ENCODE measurements around the gene CLRN1. TPM values are rescaled to one million over a fixed set of nuclear protein-coding genes. Genes with fewer than 3 reads are reported as not detected.

Gene CLRN1
- total RNA-seq, 4 donors from 2014 or later = not detected

DNA sequence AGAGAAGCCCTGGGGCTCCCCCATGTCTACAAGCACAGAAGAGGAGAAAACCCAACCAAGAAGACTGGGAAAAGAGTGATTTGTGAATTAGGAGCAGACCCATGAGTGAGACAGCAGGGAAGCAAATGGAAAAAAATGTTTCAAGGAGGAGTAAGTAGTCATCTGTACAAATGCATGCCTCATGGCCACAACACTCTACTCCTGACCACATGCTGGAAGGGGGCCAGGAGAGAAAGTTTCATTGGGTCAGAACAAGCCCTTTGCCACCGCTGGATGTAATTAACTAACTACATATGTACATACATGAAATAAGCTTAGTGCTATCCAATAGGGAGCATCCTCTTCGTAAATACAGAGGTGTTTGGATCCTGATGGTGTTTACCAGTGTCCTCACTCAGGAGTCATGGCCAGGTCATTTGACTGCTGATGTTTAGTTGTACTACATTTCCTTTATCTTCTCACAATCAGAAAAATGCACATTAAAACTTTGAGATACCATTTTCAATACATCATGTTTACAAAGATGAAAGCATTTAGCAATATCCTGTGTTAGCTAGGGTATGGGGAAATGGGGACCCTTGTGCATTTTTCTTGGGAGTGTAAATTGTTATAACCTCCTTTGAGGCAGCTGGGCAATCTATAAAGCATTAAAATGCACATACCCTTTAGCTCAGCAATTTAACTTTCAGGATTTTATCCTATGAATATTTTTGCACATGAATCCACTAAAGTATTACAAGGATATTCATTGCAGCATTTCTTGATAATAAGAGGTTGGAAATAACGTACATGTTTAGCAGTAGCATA lies 27.1 kb downstream of the CLRN1 start:
- Histone ChIP-seq H3K27me3 (no peaks in the 10 kb centered on the region), H3K27ac (no peak overlapping the region), H3K4me3 (no peak overlapping the region), H3K9me3 (peaks cover 0 to 7% (median 0%) of the 10 kb centered on the region in 4 donors), H3K36me3 (no peaks in the 10 kb centered on the region), H3K4me1 (no peaks in the 10 kb centered on the region)
- TF ChIP-seq, protein P1, sequence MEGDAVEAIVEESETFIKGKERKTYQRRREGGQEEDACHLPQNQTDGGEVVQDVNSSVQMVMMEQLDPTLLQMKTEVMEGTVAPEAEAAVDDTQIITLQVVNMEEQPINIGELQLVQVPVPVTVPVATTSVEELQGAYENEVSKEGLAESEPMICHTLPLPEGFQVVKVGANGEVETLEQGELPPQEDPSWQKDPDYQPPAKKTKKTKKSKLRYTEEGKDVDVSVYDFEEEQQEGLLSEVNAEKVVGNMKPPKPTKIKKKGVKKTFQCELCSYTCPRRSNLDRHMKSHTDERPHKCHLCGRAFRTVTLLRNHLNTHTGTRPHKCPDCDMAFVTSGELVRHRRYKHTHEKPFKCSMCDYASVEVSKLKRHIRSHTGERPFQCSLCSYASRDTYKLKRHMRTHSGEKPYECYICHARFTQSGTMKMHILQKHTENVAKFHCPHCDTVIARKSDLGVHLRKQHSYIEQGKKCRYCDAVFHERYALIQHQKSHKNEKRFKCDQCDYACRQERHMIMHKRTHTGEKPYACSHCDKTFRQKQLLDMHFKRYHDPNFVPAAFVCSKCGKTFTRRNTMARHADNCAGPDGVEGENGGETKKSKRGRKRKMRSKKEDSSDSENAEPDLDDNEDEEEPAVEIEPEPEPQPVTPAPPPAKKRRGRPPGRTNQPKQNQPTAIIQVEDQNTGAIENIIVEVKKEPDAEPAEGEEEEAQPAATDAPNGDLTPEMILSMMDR (IDR thresholded peaks at IDR 0.05) = no peak
- TF ChIP-seq POLR2A (IDR thresholded peaks at IDR 0.05) (no peak), EP300 (IDR thresholded peaks at IDR 0.05) (no peak)
- DNase-seq (ENCODE audit: low spot score in 2 of 2) = peak in 1 of 2 donors; percentile 17
- WGBS, 2 donors = 74 to 80% methylated on average over 3 of the region's 3 CpGs

DNA sequence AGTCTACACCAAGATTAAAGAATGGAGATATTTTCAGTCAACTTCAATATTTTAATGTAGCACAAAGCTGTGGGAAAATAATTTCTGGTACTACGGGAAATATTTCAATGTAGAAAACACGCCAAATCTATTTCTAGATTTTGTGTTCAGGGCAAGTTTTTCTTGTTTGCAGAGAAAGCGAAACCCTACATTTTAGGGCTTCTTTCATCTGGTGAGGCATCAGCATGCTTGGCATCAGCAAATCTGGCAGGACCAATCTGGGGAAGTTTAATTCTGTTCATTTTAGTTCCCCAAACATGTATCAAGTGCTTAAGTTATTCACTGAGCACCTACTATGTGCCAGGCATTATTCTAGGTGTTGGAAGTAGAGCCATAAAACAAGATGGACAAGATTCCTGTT lies 30.3 kb downstream of the CLRN1 start:
- no peak for DNase-seq (ENCODE audit: low spot score in 2 of 2)
- Histone ChIP-seq H3K4me1 (no peaks in the 10 kb centered on the region), H3K9me3 (no peaks in the 10 kb centered on the region), H3K27ac (no peak overlapping the region), H3K4me3 (no peak overlapping the region), H3K27me3 (no peaks in the 10 kb centered on the region), H3K36me3 (no peaks in the 10 kb centered on the region)
- WGBS, 2 donors = 78 to 81% methylated on average over 3 of the region's 3 CpGs
- TF ChIP-seq POLR2A (IDR thresholded peaks at IDR 0.05) = no peak
- TF ChIP-seq, protein P1 (IDR thresholded peaks at IDR 0.05) = no peak
- no peak for TF ChIP-seq EP300 (IDR thresholded peaks at IDR 0.05)

DNA sequence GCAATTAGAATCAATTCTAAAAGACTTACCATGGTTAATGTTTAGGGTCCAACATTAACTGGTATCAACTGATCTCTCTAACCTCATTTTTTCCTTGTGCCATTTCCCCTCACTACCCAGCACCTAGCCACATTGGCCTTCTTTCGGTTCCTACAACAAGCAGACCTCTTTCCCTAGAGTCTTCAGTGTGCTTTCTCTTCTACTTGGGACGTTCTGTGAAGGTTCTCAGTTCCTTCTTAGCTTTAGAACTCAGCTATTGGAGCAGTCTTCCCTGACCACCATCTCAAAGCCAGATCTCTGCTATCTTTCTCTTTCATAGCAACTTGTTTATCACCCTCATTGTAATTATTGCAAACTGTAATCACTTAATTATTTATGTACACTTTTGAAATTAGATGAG lies 35.8 kb downstream of the CLRN1 start:
- Histone ChIP-seq H3K4me3 (no peak overlapping the region), H3K9me3 (no peaks in the 10 kb centered on the region), H3K27me3 (no peaks in the 10 kb centered on the region), H3K27ac (no peak overlapping the region), H3K36me3 (no peaks in the 10 kb centered on the region), H3K4me1 (no peaks in the 10 kb centered on the region)
- no peak for DNase-seq (ENCODE audit: low spot score in 2 of 2)
- TF ChIP-seq EP300 (IDR thresholded peaks at IDR 0.05) = no peak
- no peak for TF ChIP-seq POLR2A (IDR thresholded peaks at IDR 0.05)
- TF ChIP-seq, protein P1 (IDR thresholded peaks at IDR 0.05) = no peak
- WGBS, 2 donors = 67 to 70% methylated on average over 2 of the region's 2 CpGs

DNA sequence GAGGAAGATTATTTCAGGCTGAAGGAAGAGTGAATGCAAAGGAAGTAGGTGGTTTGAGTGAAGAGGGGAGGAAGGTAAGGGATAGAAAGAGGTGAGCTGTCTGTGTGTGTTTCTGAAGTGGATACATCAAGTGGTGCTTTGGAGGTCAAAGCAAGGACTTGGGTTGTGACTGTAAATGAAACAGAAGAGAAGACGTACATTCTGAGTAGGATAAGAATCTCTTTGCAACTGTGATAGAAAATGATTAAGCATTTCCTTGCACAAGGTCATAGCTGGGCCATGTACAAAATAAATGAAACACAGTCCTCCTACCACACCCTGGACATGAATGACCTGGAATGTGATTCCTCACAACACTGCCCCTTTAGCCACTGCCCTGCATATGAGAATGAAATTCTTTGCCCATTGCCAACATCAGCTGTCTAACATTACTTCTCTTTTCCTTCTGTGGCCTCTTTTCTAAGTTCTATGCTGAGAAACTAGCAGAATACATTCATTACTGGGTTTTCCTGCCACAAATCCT lies 39.0 kb downstream of the CLRN1 start:
- Histone ChIP-seq H3K4me1 (no peaks in the 10 kb centered on the region), H3K36me3 (no peaks in the 10 kb centered on the region), H3K27ac (no peak overlapping the region), H3K27me3 (no peaks in the 10 kb centered on the region), H3K9me3 (no peaks in the 10 kb centered on the region), H3K4me3 (no peak overlapping the region)
- TF ChIP-seq POLR2A (IDR thresholded peaks at IDR 0.05) (no peak), EP300 (IDR thresholded peaks at IDR 0.05) (no peak)
- TF ChIP-seq, protein P1 (IDR thresholded peaks at IDR 0.05) = no peak
- no peak for DNase-seq (ENCODE audit: low spot score in 2 of 2)
- WGBS, 2 donors = 13 to 21% methylated on average over 1 of the region's 1 CpG

DNA sequence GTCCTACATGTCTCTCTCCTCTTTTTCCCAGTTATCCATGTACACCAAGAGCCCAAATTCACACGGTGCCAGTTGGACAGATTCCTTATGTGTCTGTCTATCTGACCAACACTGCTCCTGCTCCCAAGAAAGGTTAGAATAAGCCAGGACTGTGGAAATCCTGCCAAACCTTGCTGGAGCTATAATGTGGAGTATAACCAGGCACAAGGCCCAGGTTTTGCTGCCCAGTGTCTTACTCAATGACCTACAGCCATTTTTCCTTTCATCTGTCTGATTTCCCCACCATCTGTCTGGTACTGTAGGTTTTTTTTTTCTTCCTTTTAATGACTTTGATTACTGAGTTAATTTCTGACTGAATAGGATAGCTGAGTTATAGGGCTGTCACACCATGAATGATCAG lies 40.8 kb downstream of the CLRN1 start:
- WGBS, 2 donors = 73 to 89% methylated on average over 1 of the region's 1 CpG
- DNase-seq (ENCODE audit: low spot score in 2 of 2) = peak in 1 of 2 donors; percentile 11
- no peak overlapping the region for H3K27ac ChIP-seq

More for the DNA sequence above, 40.8 kb downstream of the CLRN1 start:
- H3K36me3 ChIP-seq = no peaks in the 10 kb centered on the region
- no peak overlapping the region for H3K4me3 ChIP-seq
- no peak for TF ChIP-seq POLR2A (IDR thresholded peaks at IDR 0.05)
- TF ChIP-seq, protein P1 (IDR thresholded peaks at IDR 0.05) = no peak
- TF ChIP-seq EP300 (IDR thresholded peaks at IDR 0.05) = no peak
- H3K4me1 ChIP-seq = no peaks in the 10 kb centered on the region
- no peaks in the 10 kb centered on the region for H3K9me3 ChIP-seq
- no peaks in the 10 kb centered on the region for H3K27me3 ChIP-seq
